ENCODE results near the gene SMIM32.

- TF ChIP-seq CTCF (IDR thresholded peaks at IDR 0.05) (no peak), POLR2A (IDR thresholded peaks at IDR 0.05) (no peak)
Observed at GRCh38 chr5:136193322-136193935, 467 bp upstream of the SMIM32 start.

All from prostate gland (tissue), 2 donors.